ENCODE data around the gene SLC39A3. TPM values are rescaled to one million over a fixed set of nuclear protein-coding genes. Genes with fewer than 3 reads are reported as not detected.

Gene SLC39A3
- total RNA-seq, 1 experiment from 2014 or later, result 39.1 TPM

GRCh38 chr19:2761309-2761677 lies 21.5 kb upstream of the SLC39A3 start:
- H3K4me2 ChIP-seq (ENCODE audit: low read length), result no peak overlapping the region
- ATAC-seq (no peak), DNase-seq (ENCODE audit: low read depth, low spot score) (no peak)
- no peaks in the 10 kb centered on the region for H3K4me1 ChIP-seq (ENCODE audit: control insufficient read depth in 1 of 2, insufficient read depth in 2 of 2, low read length in 2 of 2)
- CTCF ChIA-PET, result no interaction called here
- no peaks in the 10 kb centered on the region for H3K27me3 ChIP-seq (ENCODE audit: insufficient read depth, low read length)
- H2AFZ ChIP-seq (ENCODE audit: low read depth, low read length, poor library complexity, severe bottlenecking), result no peak overlapping the region
- BruUV-seq (replicated peaks), result no TSS peak
- H3K9me2 ChIP-seq (ENCODE audit: insufficient read depth), result no peaks in the 10 kb centered on the region
- H4K20me1 ChIP-seq (ENCODE audit: insufficient read depth), result no peaks in the 10 kb centered on the region
- H3K36me3 ChIP-seq (ENCODE audit: control insufficient read depth in 1 of 2, insufficient read depth in 2 of 2, low read length in 2 of 2), result peaks cover 25 to 57% of the 10 kb centered on the region in 2 experiments; a peak in 3 of 4 replicates
- no peak for TF ChIP-seq POLR2A (IDR thresholded peaks at IDR 0.05; ENCODE audit: borderline replicate concordance, extremely low read depth, insufficient read depth, insufficient read length)
- no peak for TF ChIP-seq FOSL1 (IDR thresholded peaks at IDR 0.05; ENCODE audit: low read depth)
- TF ChIP-seq JUND (IDR thresholded peaks at IDR 0.05), result no peak
- no peak for TF ChIP-seq EZH2 (IDR thresholded peaks at IDR 0.05)
- no peak for TF ChIP-seq MAX (IDR thresholded peaks at IDR 0.05)
- TF ChIP-seq ZNF274 (IDR thresholded peaks at IDR 0.05; ENCODE audit: low read depth, low read length), result no peak
- no peak for TF ChIP-seq YY1 (IDR thresholded peaks at IDR 0.05; ENCODE audit: extremely low read depth, insufficient replicate concordance, low read depth, low read length)
- TF ChIP-seq EGR1 (IDR thresholded peaks at IDR 0.05; ENCODE audit: low read depth), result no peak
- TF ChIP-seq ATF3 (IDR thresholded peaks at IDR 0.05), result no peak
- TF ChIP-seq SP1 (IDR thresholded peaks at IDR 0.05; ENCODE audit: low read depth), result no peak
- TF ChIP-seq EZH2phosphoT487 (IDR thresholded peaks at IDR 0.05; ENCODE audit: borderline replicate concordance), result no peak
- TF ChIP-seq CBX3 (IDR thresholded peaks at IDR 0.05; ENCODE audit: low read depth), result no peak
- TF ChIP-seq REST (IDR thresholded peaks at IDR 0.05; ENCODE audit: low read depth), result no peak
- no peak for TF ChIP-seq CTCF (IDR thresholded peaks at IDR 0.05 in 2 of 3, conservative IDR thresholded peaks at IDR 0.05 in 1 of 3; ENCODE audit: borderline replicate concordance in 1 of 3, insufficient read depth in 1 of 3, low read depth in 2 of 3, low read length in 2 of 3)
- no peaks in the 10 kb centered on the region for H3K9me3 ChIP-seq (ENCODE audit: control insufficient read depth in 1 of 2, insufficient read depth in 1 of 2, low read depth in 1 of 2, low read length in 2 of 2)
- H3K27ac ChIP-seq (ENCODE audit: low read depth, low read length), result no peak overlapping the region
- POLR2A ChIA-PET, result no interaction called here
- peaks cover 5% of the 10 kb centered on the region; the same call in 1 of the 2 replicates for H3K79me2 ChIP-seq (ENCODE audit: insufficient read depth, low read length)
- RAD21 ChIA-PET (ENCODE audit: low non-redundant PET in 1 of 2, low total read pairs in 2 of 2, uncharacterized antibody in 2 of 2, unreplicated experiment in 2 of 2), result no interaction called here
- intact Hi-C loops (cut with micrococcal nuclease), result no loop called here
- no peak overlapping the region for H3K9ac ChIP-seq (ENCODE audit: low read length)
- no peak overlapping the region for H3K4me3 ChIP-seq (replicated peaks in 1 of 2; ENCODE audit: low read depth in 1 of 2, low read length in 2 of 2)

All from HCT116 (cell line).